HepG2 (cell line): Measurements from ENCODE around the gene COQ9. TPM values are rescaled to one million over a fixed set of nuclear protein-coding genes. Genes with fewer than 3 reads are reported as not detected.

Experiments
- CENPT ChIP-seq: sonication (generic); formaldehyde crosslinking; IDR thresholded peaks from 2 replicates; pipeline ENCODE4 v1.8.0; 2022; ENCODE audit warnings: low read depth, mild to moderate bottlenecking, moderate library complexity, missing genetic modification reagents
- GATA4 ChIP-seq: sonication (generic); IDR thresholded peaks from 2 replicates; pipeline ENCODE4 v1.6.1; 2016; ENCODE audit warnings: antibody characterized with exemption, low read depth, borderline replicate concordance
- ISL2 ChIP-seq: sonication (generic); formaldehyde crosslinking; IDR thresholded peaks from 2 replicates; pipeline ENCODE4 v1.5.0; 2020; ENCODE audit warnings: missing genetic modification reagents
- PRDM15 ChIP-seq: sonication (generic); formaldehyde crosslinking; IDR thresholded peaks from 2 replicates; pipeline ENCODE4 v1.4.0; 2020; ENCODE audit warnings: missing genetic modification reagents
- TCF12 ChIP-seq, 2 experiments: fragments of 450-650 bp in 1 of 2; sonication (generic) in 1 of 2; formaldehyde crosslinking in 1 of 2; IDR thresholded peaks; 2 replicates each; pipeline versions ENCODE4 v1.6.1 to v1.8.0; 2017 to 2022; ENCODE audit warnings: antibody characterized with exemption in 1 of 2, mild to moderate bottlenecking in 1 of 2, missing genetic modification reagents in 1 of 2, moderate library complexity in 1 of 2
- YEATS4 ChIP-seq: sonication (generic); formaldehyde crosslinking; IDR thresholded peaks from 2 replicates; pipeline ENCODE4 v1.4.0; 2020; ENCODE audit warnings: missing genetic modification reagents, borderline replicate concordance
- ZNF264 ChIP-seq: sonication (generic); formaldehyde crosslinking; IDR thresholded peaks from 2 replicates; pipeline ENCODE4 v1.4.0; 2020; ENCODE audit warnings: missing genetic modification reagents
- ZNF431 ChIP-seq: sonication (generic); formaldehyde crosslinking; IDR thresholded peaks from 2 replicates; pipeline ENCODE4 v1.9.0; 2022; ENCODE audit warnings: missing genetic modification reagents, low read depth, mild to moderate bottlenecking, borderline replicate concordance
- ZNF589 ChIP-seq: sonication (generic); formaldehyde crosslinking; conservative IDR thresholded peaks from 2 replicates; pipeline ENCODE4 v1.8.0; 2022; ENCODE audit warnings: mild to moderate bottlenecking, moderate library complexity, missing genetic modification reagents
- polyA plus RNA-seq, 8 experiments: library from polyadenylated mRNA; depleted of rRNA in 3 of 8; stranded (reverse) in 7 of 8; unstranded in 1 of 8; fragments of >200 nt; fragmentation: Illumina TruSeq in 4 of 8; extraction: Trizol in 4 of 8; gene quantifications; 2 replicates each; pipeline versions ENCODE4 v1.2.1 to v1.2.3, GENCODE V29; 2011 to 2016; ENCODE audit warnings: low read depth in 4 of 8, missing spikeins in 1 of 8, mixed read lengths in 1 of 8; ENCODE audit not compliant: insufficient read depth in 1 of 8
- total RNA-seq, 5 experiments: library from RNA; depleted of rRNA; stranded (reverse); fragments of >200 nt; fragmentation: Illumina TruSeq; extraction: Trizol; gene quantifications; 2 replicates each; pipeline ENCODE4 v1.2.3, GENCODE V29; 2016; ENCODE audit warnings: low read depth in 1 of 5
- TF ChIP-seq, protein P1 (sequence below): sonication (generic); formaldehyde crosslinking; IDR thresholded peaks from 2 replicates; pipeline ENCODE4 v1.5.0; 2020; ENCODE audit warnings: mild to moderate bottlenecking, missing genetic modification reagents
- TF ChIP-seq, protein P2 (sequence below): sonication (generic); formaldehyde crosslinking; IDR thresholded peaks from 2 replicates; pipeline ENCODE4 v1.5.0; 2020; ENCODE audit warnings: missing genetic modification reagents
- TF ChIP-seq, protein P3 (sequence below): sonication (generic); formaldehyde crosslinking; IDR thresholded peaks from 2 replicates; pipeline ENCODE4 v1.4.0; 2020; ENCODE audit warnings: missing genetic modification reagents

Gene COQ9
- total and polyA plus RNA-seq, 2 of the 13 experiments (the other 11 are each of a cell fraction or from before 2014, with no cell fraction given) = 57.5 to 108 TPM

DNA sequence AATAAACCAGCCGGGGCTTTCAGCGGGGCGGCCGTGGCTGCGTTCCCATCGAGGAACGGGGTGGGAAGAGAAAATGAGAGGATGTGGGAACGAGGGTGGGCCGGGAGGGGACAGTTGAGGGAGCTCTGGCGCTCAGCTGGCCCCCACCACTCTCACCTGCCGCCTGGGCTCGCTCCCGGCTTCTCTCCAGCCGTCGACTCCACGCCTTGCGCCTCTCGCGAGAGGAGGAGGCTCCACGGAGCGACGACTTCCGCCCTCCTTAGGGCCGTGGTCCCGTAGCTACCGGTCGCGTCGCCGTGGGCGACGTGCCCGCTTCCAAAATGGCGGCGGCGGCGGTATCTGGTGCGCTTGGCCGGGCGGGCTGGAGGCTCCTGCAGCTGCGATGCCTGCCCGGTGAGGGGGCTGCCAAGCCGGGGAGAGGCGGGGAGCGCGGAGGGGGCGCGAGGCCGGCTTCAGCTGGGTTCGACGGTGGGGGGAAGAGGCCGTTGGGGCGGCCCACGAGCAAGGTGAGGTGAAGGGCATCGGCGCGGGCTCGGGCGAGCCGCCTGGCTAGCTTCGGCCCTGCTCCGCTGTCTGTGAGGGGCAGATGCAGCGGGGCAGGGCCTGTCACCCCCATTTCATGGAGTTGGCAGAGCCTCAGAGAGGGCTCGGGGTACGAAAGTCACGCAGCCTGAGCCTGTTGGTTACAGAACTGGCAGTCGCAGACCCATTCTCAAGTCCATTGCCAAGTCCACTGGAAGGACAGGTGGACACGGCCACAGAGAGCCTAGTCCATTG is at the start of gene COQ9, which contains the start of gene CIAPIN1 (continued):
- TF ChIP-seq, protein P1, sequence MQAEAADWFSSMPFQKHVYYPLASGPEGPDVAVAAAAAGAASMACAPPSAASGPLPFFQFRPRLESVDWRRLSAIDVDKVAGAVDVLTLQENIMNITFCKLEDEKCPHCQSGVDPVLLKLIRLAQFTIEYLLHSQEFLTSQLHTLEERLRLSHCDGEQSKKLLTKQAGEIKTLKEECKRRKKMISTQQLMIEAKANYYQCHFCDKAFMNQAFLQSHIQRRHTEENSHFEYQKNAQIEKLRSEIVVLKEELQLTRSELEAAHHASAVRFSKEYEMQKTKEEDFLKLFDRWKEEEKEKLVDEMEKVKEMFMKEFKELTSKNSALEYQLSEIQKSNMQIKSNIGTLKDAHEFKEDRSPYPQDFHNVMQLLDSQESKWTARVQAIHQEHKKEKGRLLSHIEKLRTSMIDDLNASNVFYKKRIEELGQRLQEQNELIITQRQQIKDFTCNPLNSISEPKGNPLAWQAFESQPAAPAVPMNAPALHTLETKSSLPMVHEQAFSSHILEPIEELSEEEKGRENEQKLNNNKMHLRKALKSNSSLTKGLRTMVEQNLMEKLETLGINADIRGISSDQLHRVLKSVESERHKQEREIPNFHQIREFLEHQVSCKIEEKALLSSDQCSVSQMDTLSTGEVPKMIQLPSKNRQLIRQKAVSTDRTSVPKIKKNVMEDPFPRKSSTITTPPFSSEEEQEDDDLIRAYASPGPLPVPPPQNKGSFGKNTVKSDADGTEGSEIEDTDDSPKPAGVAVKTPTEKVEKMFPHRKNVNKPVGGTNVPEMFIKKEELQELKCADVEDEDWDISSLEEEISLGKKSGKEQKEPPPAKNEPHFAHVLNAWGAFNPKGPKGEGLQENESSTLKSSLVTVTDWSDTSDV (CRISPR knock-in tag) = peak; percentile 52; the same call in 1 of the 2 replicates
- TF ChIP-seq ZNF589 (CRISPR knock-in tag) = peak; percentile 92
- TF ChIP-seq YEATS4 (CRISPR knock-in tag) = peak; percentile 79; the same call in 1 of the 2 replicates
- peak; percentile 56; the same call in 1 of the 2 replicates for TF ChIP-seq PRDM15 (CRISPR knock-in tag)
- no peak for TF ChIP-seq ZNF264 (CRISPR knock-in tag)
- TF ChIP-seq, protein P2, sequence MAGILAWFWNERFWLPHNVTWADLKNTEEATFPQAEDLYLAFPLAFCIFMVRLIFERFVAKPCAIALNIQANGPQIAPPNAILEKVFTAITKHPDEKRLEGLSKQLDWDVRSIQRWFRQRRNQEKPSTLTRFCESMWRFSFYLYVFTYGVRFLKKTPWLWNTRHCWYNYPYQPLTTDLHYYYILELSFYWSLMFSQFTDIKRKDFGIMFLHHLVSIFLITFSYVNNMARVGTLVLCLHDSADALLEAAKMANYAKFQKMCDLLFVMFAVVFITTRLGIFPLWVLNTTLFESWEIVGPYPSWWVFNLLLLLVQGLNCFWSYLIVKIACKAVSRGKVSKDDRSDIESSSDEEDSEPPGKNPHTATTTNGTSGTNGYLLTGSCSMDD (CRISPR knock-in tag) = 0 out of 2 replicates have a peak, but pooled peaks have one; percentile 59
- TF ChIP-seq TCF12 (IDR thresholded peaks at IDR 0.05) = no peak
- peak; percentile 84 for TF ChIP-seq TCF12 (CRISPR knock-in tag; IDR thresholded peaks at IDR 0.05)
- peak; percentile 96 for TF ChIP-seq ZNF431
- TF ChIP-seq CENPT (CRISPR knock-in tag) = no peak
- peak; percentile 75; the same call in 1 of the 2 replicates for TF ChIP-seq ISL2 (CRISPR knock-in tag)
- no peak; the same call in 1 of the 2 replicates for TF ChIP-seq GATA4
- TF ChIP-seq, protein P3, sequence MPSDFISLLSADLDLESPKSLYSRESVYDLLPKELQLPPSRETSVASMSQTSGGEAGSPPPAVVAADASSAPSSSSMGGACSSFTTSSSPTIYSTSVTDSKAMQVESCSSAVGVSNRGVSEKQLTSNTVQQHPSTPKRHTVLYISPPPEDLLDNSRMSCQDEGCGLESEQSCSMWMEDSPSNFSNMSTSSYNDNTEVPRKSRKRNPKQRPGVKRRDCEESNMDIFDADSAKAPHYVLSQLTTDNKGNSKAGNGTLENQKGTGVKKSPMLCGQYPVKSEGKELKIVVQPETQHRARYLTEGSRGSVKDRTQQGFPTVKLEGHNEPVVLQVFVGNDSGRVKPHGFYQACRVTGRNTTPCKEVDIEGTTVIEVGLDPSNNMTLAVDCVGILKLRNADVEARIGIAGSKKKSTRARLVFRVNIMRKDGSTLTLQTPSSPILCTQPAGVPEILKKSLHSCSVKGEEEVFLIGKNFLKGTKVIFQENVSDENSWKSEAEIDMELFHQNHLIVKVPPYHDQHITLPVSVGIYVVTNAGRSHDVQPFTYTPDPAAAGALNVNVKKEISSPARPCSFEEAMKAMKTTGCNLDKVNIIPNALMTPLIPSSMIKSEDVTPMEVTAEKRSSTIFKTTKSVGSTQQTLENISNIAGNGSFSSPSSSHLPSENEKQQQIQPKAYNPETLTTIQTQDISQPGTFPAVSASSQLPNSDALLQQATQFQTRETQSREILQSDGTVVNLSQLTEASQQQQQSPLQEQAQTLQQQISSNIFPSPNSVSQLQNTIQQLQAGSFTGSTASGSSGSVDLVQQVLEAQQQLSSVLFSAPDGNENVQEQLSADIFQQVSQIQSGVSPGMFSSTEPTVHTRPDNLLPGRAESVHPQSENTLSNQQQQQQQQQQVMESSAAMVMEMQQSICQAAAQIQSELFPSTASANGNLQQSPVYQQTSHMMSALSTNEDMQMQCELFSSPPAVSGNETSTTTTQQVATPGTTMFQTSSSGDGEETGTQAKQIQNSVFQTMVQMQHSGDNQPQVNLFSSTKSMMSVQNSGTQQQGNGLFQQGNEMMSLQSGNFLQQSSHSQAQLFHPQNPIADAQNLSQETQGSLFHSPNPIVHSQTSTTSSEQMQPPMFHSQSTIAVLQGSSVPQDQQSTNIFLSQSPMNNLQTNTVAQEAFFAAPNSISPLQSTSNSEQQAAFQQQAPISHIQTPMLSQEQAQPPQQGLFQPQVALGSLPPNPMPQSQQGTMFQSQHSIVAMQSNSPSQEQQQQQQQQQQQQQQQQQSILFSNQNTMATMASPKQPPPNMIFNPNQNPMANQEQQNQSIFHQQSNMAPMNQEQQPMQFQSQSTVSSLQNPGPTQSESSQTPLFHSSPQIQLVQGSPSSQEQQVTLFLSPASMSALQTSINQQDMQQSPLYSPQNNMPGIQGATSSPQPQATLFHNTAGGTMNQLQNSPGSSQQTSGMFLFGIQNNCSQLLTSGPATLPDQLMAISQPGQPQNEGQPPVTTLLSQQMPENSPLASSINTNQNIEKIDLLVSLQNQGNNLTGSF (CRISPR knock-in tag) = peak; percentile 82
